CD4-positive, alpha-beta T cell (primary cell): ENCODE results near the gene SSBP3. TPM values are rescaled to one million over a fixed set of nuclear protein-coding genes. Genes with fewer than 3 reads are reported as not detected.
A peak's percentile ranks its signal among the peaks of the same experiment; 100 is the strongest.

Experiments
- ATAC-seq: fragments of 200-7000 bp; cut with Tn5 transposase; one replicate; pipeline ENCODE4 v1.10.0; 2022; ENCODE audit warnings: mild to moderate bottlenecking; ENCODE audit not compliant: poor library complexity
- CTCF ChIA-PET: fragments of 350-600 bp; sonication (Branson Sonifier 250); formaldehyde crosslinking; loops from one replicate; lab custom pipeline; 2021; ENCODE audit warnings: antibody characterized with exemption, inconsistent platforms; lab: Charles Lee
- POLR2A ChIA-PET: fragments of 350-600 bp; sonication (Branson Sonifier 250); formaldehyde crosslinking; loops from one replicate; lab custom pipeline; 2021; ENCODE audit warnings: antibody characterized with exemption, inconsistent platforms; lab: Charles Lee
- DNase-seq, 14 experiments: peaks; one replicate each; pipeline ENCODE4 v3.0.0-alpha.2; 2013 to 2020; ENCODE audit warnings: mixed read lengths in 2 of 14
- H3K27ac ChIP-seq, 2 donors: one replicate each; pipeline versions ENCODE4 v1.5.1 to v1.7.0; 2013; ENCODE audit warnings: low read length in 2 of 2, low read depth in 1 of 2, mild to moderate bottlenecking in 1 of 2
- H3K27me3 ChIP-seq, 2 experiments: 1 replicate in 1 of 2; 2 replicates in 1 of 2; pipeline versions ENCODE4 v1.6.1 to v1.7.0; 2013; ENCODE audit warnings: low read length in 2 of 2, control low read depth in 1 of 2, mild to moderate bottlenecking in 1 of 2, moderate library complexity in 1 of 2; ENCODE audit not compliant: insufficient read depth in 2 of 2, control insufficient read depth in 1 of 2
- H3K36me3 ChIP-seq: one replicate; pipeline ENCODE4 v1.6.1; 2013; ENCODE audit warnings: low read length, control low read depth; ENCODE audit not compliant: insufficient read depth
- H3K4me1 ChIP-seq: one replicate; pipeline ENCODE4 v1.6.1; 2013; ENCODE audit warnings: low read length, control low read depth; ENCODE audit not compliant: insufficient read depth
- H3K4me3 ChIP-seq: one replicate; pipeline ENCODE4 v1.5.1; 2013; ENCODE audit warnings: mild to moderate bottlenecking, low read length, moderate library complexity
- H3K9me3 ChIP-seq, 2 experiments: 1 replicate in 1 of 2; 2 replicates in 1 of 2; pipeline versions ENCODE4 v1.6.1 to v1.7.0; 2013; ENCODE audit warnings: low read length in 2 of 2, mild to moderate bottlenecking in 2 of 2, control low read depth in 1 of 2, moderate library complexity in 1 of 2; ENCODE audit not compliant: control insufficient read depth in 1 of 2, insufficient read depth in 1 of 2
- H3K27ac Mint-ChIP-seq: one replicate; pipeline ENCODE4 v1.8.0; 2020; ENCODE audit warnings: mixed read lengths
- H3K27me3 Mint-ChIP-seq: one replicate; pipeline ENCODE4 v1.8.0; 2021; ENCODE audit warnings: mixed read lengths
- H3K36me3 Mint-ChIP-seq: one replicate; pipeline ENCODE4 v1.8.0; 2021; ENCODE audit warnings: low read depth, mixed read lengths
- H3K4me1 Mint-ChIP-seq: one replicate; pipeline ENCODE4 v1.8.0; 2021; ENCODE audit warnings: low read depth, mixed read lengths
- H3K4me3 Mint-ChIP-seq: one replicate; pipeline ENCODE4 v1.8.0; 2020; ENCODE audit warnings: mild to moderate bottlenecking, mixed read lengths
- H3K9me3 Mint-ChIP-seq: one replicate; pipeline ENCODE4 v1.8.0; 2020; ENCODE audit warnings: mixed read lengths
- CTCF ChIP-seq: fragments of 200-600 bp; IDR thresholded peaks from one replicate; pipeline ENCODE4 v1.8.0; 2022; ENCODE audit warnings: antibody characterized with exemption, mild to moderate bottlenecking
- intact Hi-C, 2 experiments: fragments of 100-400 bp; cut with DNase I in 1 of 2; cut with micrococcal nuclease in 1 of 2; formaldehyde crosslinking; loops; one replicate each; pipeline versions ENCODE4 v1.15.1 to v1.9.0; 2023 to 2025; cut with DNase I, micrococcal nuclease
- total RNA-seq, 174 experiments: library from RNA in 2 of 174; stranded (reverse) in 2 of 174; gene quantifications; one replicate each; pipeline ENCODE4 v1.2.3 and lab custom pipeline; 2021 to 2026

SSBP3 gene
- total RNA-seq, 2 experiments from 2014 or later: 50.6 to 52.4 TPM

DNA sequence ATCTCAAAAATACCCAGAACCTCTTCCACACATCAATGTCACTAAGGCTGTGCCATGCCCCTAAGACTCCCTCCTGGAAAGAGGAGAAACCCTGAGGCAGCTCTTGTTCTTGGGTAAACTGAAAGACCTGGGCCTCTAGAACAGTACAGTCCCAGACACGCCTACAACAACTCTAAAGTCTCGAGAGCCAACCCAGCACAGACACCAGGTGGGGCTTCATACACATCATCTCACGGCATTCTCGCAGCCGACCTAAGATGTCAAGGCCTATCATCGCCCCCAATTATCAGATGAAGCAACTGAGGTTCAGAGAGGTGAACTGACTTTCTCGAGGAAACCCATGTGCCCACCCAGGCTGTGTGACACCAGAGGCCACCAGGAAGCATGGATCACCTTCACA, 135.7 kb downstream of the SSBP3 start:
- no peaks in the 10 kb centered on the region for H3K27me3 ChIP-seq
- DNase-seq: peak in 2 of 14 experiments; percentile 20 to 34
- no peak overlapping the region for H3K4me3 ChIP-seq
- no peak overlapping the region for H3K27ac ChIP-seq
- peak; percentile 34 for ATAC-seq
- Mint-ChIP-seq H3K4me1 (peaks cover 36% of the 10 kb centered on the region), H3K4me3 (no peak overlapping the region), H3K36me3 (no peaks in the 10 kb centered on the region), H3K27ac (no peak overlapping the region), H3K9me3 (no peaks in the 10 kb centered on the region), H3K27me3 (no peaks in the 10 kb centered on the region)
- intact Hi-C loops: loop anchor here in 1 of 2 experiments (2.0 kb wide), 1 partner anchor 218 kb away; no protein-coding TSS in a partner anchor
- peaks cover 12% of the 10 kb centered on the region for H3K4me1 ChIP-seq
- no peaks in the 10 kb centered on the region for H3K36me3 ChIP-seq
- H3K9me3 ChIP-seq: no peaks in the 10 kb centered on the region
- no peak for TF ChIP-seq CTCF
- ChIA-PET POLR2A (no interaction called here), CTCF (no interaction called here)

- CTCF ChIA-PET: interaction anchor here (1.4 kb wide), 1 partner anchor 221 kb away, joined by 3 read pairs; no protein-coding TSS in a partner anchor
- DNase-seq (no peak), ATAC-seq (no peak)
- H3K27ac Mint-ChIP-seq: no peak overlapping the region
- Histone ChIP-seq H3K36me3 (peaks cover 6% of the 10 kb centered on the region), H3K27me3 (no peaks in the 10 kb centered on the region), H3K4me1 (peaks cover 9% of the 10 kb centered on the region), H3K27ac (no peak overlapping the region), H3K9me3 (no peaks in the 10 kb centered on the region), H3K4me3 (no peak overlapping the region)
- H3K36me3 Mint-ChIP-seq: no peaks in the 10 kb centered on the region
- no peaks in the 10 kb centered on the region for H3K9me3 Mint-ChIP-seq
- H3K27me3 Mint-ChIP-seq: no peaks in the 10 kb centered on the region
- H3K4me1 Mint-ChIP-seq: peaks cover 33% of the 10 kb centered on the region
- POLR2A ChIA-PET: interaction anchor here (0.6 to 0.9 kb wide), 2 partner anchors 220 to 319 kb away, joined by 3 read pairs; no protein-coding TSS in a partner anchor
- intact Hi-C loops: no loop called here
- no peak overlapping the region for H3K4me3 Mint-ChIP-seq
- TF ChIP-seq CTCF: no peak
Measured at GRCh38 chr1:54268762-54269297, 137.4 kb downstream of the SSBP3 start.

GRCh38 chr1:54267815-54268761, 138.1 kb downstream of the SSBP3 start:
- Mint-ChIP-seq H3K27ac (no peak overlapping the region), H3K36me3 (no peaks in the 10 kb centered on the region), H3K27me3 (no peaks in the 10 kb centered on the region), H3K4me1 (peaks cover 30% of the 10 kb centered on the region), H3K4me3 (no peak overlapping the region), H3K9me3 (no peaks in the 10 kb centered on the region)
- Histone ChIP-seq H3K4me1 (peaks cover 9% of the 10 kb centered on the region), H3K27ac (no peak overlapping the region), H3K36me3 (peaks cover 6% of the 10 kb centered on the region), H3K9me3 (no peaks in the 10 kb centered on the region), H3K27me3 (no peaks in the 10 kb centered on the region), H3K4me3 (no peak overlapping the region)
- no peak for TF ChIP-seq CTCF
- ChIA-PET POLR2A (interaction anchor here (0.6 kb wide), 1 partner anchor 320 kb away, joined by 3 read pairs; no protein-coding TSS in a partner anchor), CTCF (no interaction called here)
- intact Hi-C loops: no loop called here
- no peak for ATAC-seq
- DNase-seq: no peak
